Measurements from ENCODE around the gene NFAT5.

NFAT5 gene

GRCh38 chr16:69706975-69707340, 141.2 kb downstream of the NFAT5 start:
- H3K9me3 Mint-ChIP-seq: no peaks in the 10 kb centered on the region
- no peaks in the 10 kb centered on the region for H3K27me3 Mint-ChIP-seq
- DNase-seq: no peak
- H3K36me3 Mint-ChIP-seq: peaks cover 14% of the 10 kb centered on the region
- no peak overlapping the region for H3K27ac Mint-ChIP-seq
- no peak overlapping the region for H3K4me3 Mint-ChIP-seq
- peaks cover 4% of the 10 kb centered on the region for H3K4me1 Mint-ChIP-seq
- CTCF ChIA-PET: interaction anchor here (6.1 kb wide), 1 partner anchor 47 kb away, joined by 48 read pairs; the partner anchor contains the start of gene NOB1

- Mint-ChIP-seq H3K36me3 (peaks cover 16% of the 10 kb centered on the region), H3K27ac (no peak overlapping the region), H3K4me1 (peaks cover 4% of the 10 kb centered on the region), H3K27me3 (no peaks in the 10 kb centered on the region), H3K9me3 (no peaks in the 10 kb centered on the region), H3K4me3 (no peak overlapping the region)
- CTCF ChIA-PET: interaction anchor here (1.1 to 6.1 kb wide), 6 partner anchors 46 to 312 kb away, joined by 3 to 48 read pairs (median 4); partner anchors contain the start of gene NOB1
- DNase-seq: no peak
Measured at GRCh38 chr16:69707920-69708683, 142.3 kb downstream of the NFAT5 start.

- CTCF ChIA-PET: interaction anchor here (0.6 to 6.1 kb wide), 15 partner anchors 10 to 806 kb away, joined by 3 to 48 read pairs (median 3); partner anchors contain the start of gene NOB1
- H3K27ac Mint-ChIP-seq: no peak overlapping the region
- no peaks in the 10 kb centered on the region for H3K9me3 Mint-ChIP-seq
- DNase-seq: no peak
- H3K4me3 Mint-ChIP-seq: no peak overlapping the region
- peaks cover 4% of the 10 kb centered on the region for H3K4me1 Mint-ChIP-seq
- H3K36me3 Mint-ChIP-seq: peaks cover 12% of the 10 kb centered on the region
- H3K27me3 Mint-ChIP-seq: no peaks in the 10 kb centered on the region
Measured at GRCh38 chr16:69709456-69710084, 143.8 kb downstream of the NFAT5 start.

GRCh38 chr16:69711115-69711740, 145.5 kb downstream of the NFAT5 start:
- Mint-ChIP-seq H3K27ac (no peak overlapping the region), H3K4me3 (no peak overlapping the region)

GRCh38 chr16:69712277-69712676, 146.5 kb downstream of the NFAT5 start:
- peak overlapping the region; percentile 28 for H3K27ac Mint-ChIP-seq
- no peaks in the 10 kb centered on the region for H3K9me3 Mint-ChIP-seq
- no peak for DNase-seq
- no peak overlapping the region for H3K4me3 Mint-ChIP-seq
- peaks cover 4% of the 10 kb centered on the region for H3K4me1 Mint-ChIP-seq
- peaks cover 21% of the 10 kb centered on the region for H3K36me3 Mint-ChIP-seq
- H3K27me3 Mint-ChIP-seq: no peaks in the 10 kb centered on the region
- CTCF ChIA-PET: no interaction called here

More at GRCh38 chr16:69711115-69711740, 145.5 kb downstream of the NFAT5 start:
- Mint-ChIP-seq H3K27me3 (no peaks in the 10 kb centered on the region), H3K36me3 (peaks cover 16% of the 10 kb centered on the region), H3K9me3 (no peaks in the 10 kb centered on the region), H3K4me1 (peaks cover 4% of the 10 kb centered on the region)
- DNase-seq: no peak
- CTCF ChIA-PET: interaction anchor here (1.1 to 6.1 kb wide), 3 partner anchors 15 to 43 kb away, joined by 3 to 48 read pairs (median 5); partner anchors contain the start of gene NOB1

GRCh38 chr16:69712914-69713581, 147.3 kb downstream of the NFAT5 start:
- peaks cover 21% of the 10 kb centered on the region for H3K36me3 Mint-ChIP-seq
- peaks cover 4% of the 10 kb centered on the region for H3K4me1 Mint-ChIP-seq
- no peak overlapping the region for H3K4me3 Mint-ChIP-seq
- no peaks in the 10 kb centered on the region for H3K27me3 Mint-ChIP-seq
- no peak for DNase-seq
- no peaks in the 10 kb centered on the region for H3K9me3 Mint-ChIP-seq
- CTCF ChIA-PET: interaction anchor here (0.9 kb wide), 1 partner anchor 11 kb away, joined by 3 read pairs; no protein-coding TSS in a partner anchor
- no peak overlapping the region for H3K27ac Mint-ChIP-seq

- no peaks in the 10 kb centered on the region for H3K9me3 Mint-ChIP-seq
- H3K27ac Mint-ChIP-seq: no peak overlapping the region
- peaks cover 3% of the 10 kb centered on the region for H3K4me1 Mint-ChIP-seq
- H3K27me3 Mint-ChIP-seq: no peaks in the 10 kb centered on the region
- H3K4me3 Mint-ChIP-seq: no peak overlapping the region
- H3K36me3 Mint-ChIP-seq: peaks cover 10% of the 10 kb centered on the region
- DNase-seq: no peak
- CTCF ChIA-PET: interaction anchor here (1.0 kb wide), 1 partner anchor 9 kb away, joined by 3 read pairs; the partner anchor contains the start of gene NQO1
Measured at GRCh38 chr16:69717066-69717465, 151.3 kb downstream of the NFAT5 start.

GRCh38 chr16:69718111-69718764, 152.5 kb downstream of the NFAT5 start:
- peak overlapping the region; percentile 49 for H3K27ac Mint-ChIP-seq
- CTCF ChIA-PET: interaction anchor here (0.6 to 1.0 kb wide), 2 partner anchors 8 to 31 kb away, joined by 3 read pairs; partner anchors contain the start of gene NQO1
- DNase-seq: no peak

GRCh38 chr16:69720822-69721430, 155.2 kb downstream of the NFAT5 start:
- no peaks in the 10 kb centered on the region for H3K9me3 Mint-ChIP-seq
- no peak for DNase-seq
- H3K4me3 Mint-ChIP-seq: no peak overlapping the region
- CTCF ChIA-PET: no interaction called here
- no peak overlapping the region for H3K27ac Mint-ChIP-seq
- H3K27me3 Mint-ChIP-seq: no peaks in the 10 kb centered on the region
- peaks cover 36% of the 10 kb centered on the region for H3K4me1 Mint-ChIP-seq
- H3K36me3 Mint-ChIP-seq: peaks cover 5% of the 10 kb centered on the region

More at GRCh38 chr16:69718111-69718764, 152.5 kb downstream of the NFAT5 start:
- H3K4me3 Mint-ChIP-seq: no peak overlapping the region
- H3K9me3 Mint-ChIP-seq: no peaks in the 10 kb centered on the region
- H3K36me3 Mint-ChIP-seq: peaks cover 8% of the 10 kb centered on the region
- H3K4me1 Mint-ChIP-seq: peaks cover 12% of the 10 kb centered on the region
- H3K27me3 Mint-ChIP-seq: no peaks in the 10 kb centered on the region

GRCh38 chr16:69721441-69721957, 155.7 kb downstream of the NFAT5 start:
- H3K27ac Mint-ChIP-seq: no peak overlapping the region
- peaks cover 41% of the 10 kb centered on the region for H3K4me1 Mint-ChIP-seq
- no peaks in the 10 kb centered on the region for H3K9me3 Mint-ChIP-seq
- CTCF ChIA-PET: no interaction called here
- DNase-seq: no peak
- no peak overlapping the region for H3K4me3 Mint-ChIP-seq
- H3K36me3 Mint-ChIP-seq: peaks cover 8% of the 10 kb centered on the region
- H3K27me3 Mint-ChIP-seq: no peaks in the 10 kb centered on the region

GRCh38 chr16:69724414-69724873, 158.7 kb downstream of the NFAT5 start:
- H3K9me3 Mint-ChIP-seq: no peaks in the 10 kb centered on the region
- no peaks in the 10 kb centered on the region for H3K27me3 Mint-ChIP-seq
- H3K4me3 Mint-ChIP-seq: no peak overlapping the region
- H3K36me3 Mint-ChIP-seq: peaks cover 3% of the 10 kb centered on the region
- CTCF ChIA-PET: interaction anchor here (1.2 to 3.4 kb wide), 2 partner anchors 11 to 30 kb away, joined by 3 to 20 read pairs; partner anchors contain the start of gene NOB1
- peak overlapping the region; percentile 37 for H3K27ac Mint-ChIP-seq
- peaks cover 64% of the 10 kb centered on the region for H3K4me1 Mint-ChIP-seq
- no peak for DNase-seq

- peaks cover 64% of the 10 kb centered on the region for H3K4me1 Mint-ChIP-seq
- peaks cover 5% of the 10 kb centered on the region for H3K36me3 Mint-ChIP-seq
- H3K4me3 Mint-ChIP-seq: peak overlapping the region; percentile 95
- DNase-seq: no peak
- H3K9me3 Mint-ChIP-seq: no peaks in the 10 kb centered on the region
- no peaks in the 10 kb centered on the region for H3K27me3 Mint-ChIP-seq
- CTCF ChIA-PET: interaction anchor here (0.5 to 3.4 kb wide), 2 partner anchors 29 to 553 kb away, joined by 3 to 20 read pairs; partner anchors contain the start of gene NOB1
- peak overlapping the region; percentile 25 for H3K27ac Mint-ChIP-seq
Measured at GRCh38 chr16:69724981-69725479, 159.3 kb downstream of the NFAT5 start.
